GM21447 (cell line): ENCODE data around the gene PALLD.
"Not testable (repeated sequence)": the region's sequence is repeated elsewhere in the genome, so short reads cannot be mapped to it uniquely, and the experiment has no call there.

Experiments
- ATAC-seq: cut with Tn5 transposase; IDR thresholded peaks from one replicate; pipeline ENCODE4 v1.9.1; 2021; ENCODE audit not compliant: unreplicated experiment

Gene PALLD

GRCh38 chr4:168490711-168491110 lies 6.1 kb upstream of the PALLD start:
- ATAC-seq: no peak

GRCh38 chr4:168491563-168491962 lies 5.3 kb upstream of the PALLD start:
- no peak for ATAC-seq

GRCh38 chr4:168498251-168498650 lies 1.4 kb downstream of the PALLD start:
- no peak for ATAC-seq

GRCh38 chr4:168499241-168499640 lies 2.4 kb downstream of the PALLD start:
- no peak for ATAC-seq

GRCh38 chr4:168501407-168501806 lies 4.6 kb downstream of the PALLD start:
- no peak for ATAC-seq

- ATAC-seq: no peak
These were observed 6.0 kb downstream of the PALLD start for GRCh38 chr4:168502861-168503260.

GRCh38 chr4:168503652-168504362 lies 7.0 kb downstream of the PALLD start:
- no peak for ATAC-seq

GRCh38 chr4:168504526-168504925 lies 7.7 kb downstream of the PALLD start:
- ATAC-seq: no peak

- ATAC-seq: no peak
These were observed 9.2 kb downstream of the PALLD start for GRCh38 chr4:168506014-168506413.

GRCh38 chr4:168507178-168507815 lies 10.4 kb downstream of the PALLD start:
- no peak for ATAC-seq

DNA sequence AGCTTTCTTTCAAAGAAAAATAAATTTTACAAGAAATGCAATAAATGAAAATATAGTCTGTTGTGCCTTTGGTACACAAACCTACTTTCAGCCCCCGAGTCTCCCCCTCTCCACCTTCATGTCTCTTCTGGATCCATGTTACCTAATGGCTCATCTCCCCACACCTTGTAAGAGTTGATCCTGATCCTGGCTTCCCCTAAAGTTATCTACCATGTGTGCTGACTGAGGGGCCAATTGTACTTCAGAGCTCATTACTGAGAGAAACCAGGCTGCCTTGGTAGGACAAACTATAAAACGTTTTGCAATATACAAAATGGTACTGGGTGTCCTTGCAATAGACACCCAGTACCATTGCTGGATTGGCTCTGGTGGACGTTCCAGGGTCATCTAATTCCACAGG lies 11.8 kb downstream of the PALLD start:
- no peak for ATAC-seq

DNA sequence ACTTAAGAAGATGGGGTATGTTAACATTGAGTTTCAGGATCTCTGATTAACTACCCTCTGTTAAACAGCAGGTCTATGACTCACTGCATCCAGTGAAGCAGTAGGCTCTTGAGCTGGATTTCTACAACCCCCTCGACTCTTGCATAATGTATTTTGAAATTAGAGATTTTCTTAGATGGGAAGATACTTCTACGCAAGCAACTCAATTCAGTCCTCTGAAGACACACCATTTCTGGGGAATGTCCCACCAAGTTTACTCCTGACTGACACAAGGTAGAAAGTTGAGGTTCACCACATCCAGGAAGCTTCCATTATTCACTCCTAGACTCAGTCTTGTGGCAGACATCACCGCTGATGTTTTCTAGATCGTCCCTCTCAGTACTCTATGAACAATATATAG lies 12.9 kb downstream of the PALLD start:
- no peak for ATAC-seq

DNA sequence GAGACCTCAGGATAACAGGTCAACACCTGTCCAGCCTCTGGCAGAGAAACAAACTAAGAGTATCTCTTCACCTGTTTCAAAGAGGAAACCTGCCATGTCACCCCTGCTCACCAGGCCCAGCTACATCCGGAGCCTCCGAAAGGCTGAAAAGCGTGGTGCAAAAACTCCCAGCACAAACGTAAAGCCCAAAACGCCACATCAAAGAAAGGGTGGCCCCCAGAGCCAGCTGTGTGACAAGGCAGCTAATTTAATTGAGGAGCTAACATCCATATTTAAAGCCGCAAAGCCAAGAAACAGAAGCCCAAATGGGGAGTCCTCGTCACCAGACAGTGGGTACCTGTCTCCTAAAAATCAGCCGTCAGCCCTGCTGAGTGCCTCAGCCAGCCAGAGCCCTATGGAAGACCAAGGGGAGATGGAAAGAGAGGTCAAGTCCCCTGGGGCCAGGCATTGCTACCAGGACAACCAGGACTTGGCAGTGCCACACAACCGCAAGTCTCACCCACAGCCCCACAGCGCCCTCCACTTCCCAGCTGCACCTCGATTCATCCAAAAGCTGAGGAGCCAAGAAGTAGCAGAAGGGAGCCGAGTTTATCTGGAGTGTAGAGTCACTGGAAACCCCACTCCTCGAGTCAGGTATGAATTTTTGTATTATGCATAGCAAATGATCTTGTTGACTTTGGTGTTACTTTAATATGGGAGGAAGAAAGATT lies 15.1 kb downstream of the PALLD start:
- ATAC-seq: no peak

GRCh38 chr4:168513826-168514225 lies 17.0 kb downstream of the PALLD start:
- ATAC-seq: not testable (repeated sequence)

- ATAC-seq: no peak
These were observed 17.5 kb downstream of the PALLD start for GRCh38 chr4:168514249-168514852.

DNA sequence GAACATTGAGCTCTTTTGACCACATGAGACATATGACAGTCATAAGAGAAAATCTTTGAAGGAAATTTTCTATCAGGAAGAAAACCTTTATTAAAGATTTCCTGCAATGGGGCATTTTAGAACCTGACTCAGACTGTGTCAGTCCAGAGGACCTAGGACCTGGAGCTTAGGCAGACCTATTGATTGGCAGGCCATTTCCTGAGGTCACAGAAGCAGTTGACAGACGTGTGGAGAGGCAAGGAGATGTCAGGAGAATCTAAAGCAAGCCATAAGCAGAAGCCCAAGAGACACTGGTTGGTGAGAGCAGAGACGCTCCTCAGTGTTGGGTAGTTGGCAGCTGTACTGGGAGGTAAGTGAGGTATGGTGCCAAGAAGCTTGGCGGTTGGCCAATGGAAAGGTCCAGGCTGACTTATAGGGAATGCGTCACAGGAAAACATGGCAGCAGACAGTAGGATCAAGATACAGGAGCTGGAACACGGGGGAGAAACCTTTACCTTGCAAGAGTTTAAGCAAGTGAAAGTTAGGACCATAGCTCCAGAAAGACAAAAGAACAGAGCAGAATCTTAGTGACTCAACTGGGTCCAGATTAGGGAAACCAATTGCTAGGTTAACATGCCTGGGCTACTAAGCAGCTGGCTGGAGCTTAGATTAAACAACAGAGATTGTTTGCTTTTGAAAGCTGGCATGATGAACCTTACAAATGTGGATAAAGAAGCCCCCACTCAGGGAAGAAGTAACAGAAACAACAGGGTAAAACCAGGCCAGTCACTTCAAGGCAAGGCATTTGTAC lies 18.6 kb downstream of the PALLD start:
- no peak for ATAC-seq

GRCh38 chr4:168516841-168517240 lies 20.0 kb downstream of the PALLD start:
- no peak for ATAC-seq

DNA sequence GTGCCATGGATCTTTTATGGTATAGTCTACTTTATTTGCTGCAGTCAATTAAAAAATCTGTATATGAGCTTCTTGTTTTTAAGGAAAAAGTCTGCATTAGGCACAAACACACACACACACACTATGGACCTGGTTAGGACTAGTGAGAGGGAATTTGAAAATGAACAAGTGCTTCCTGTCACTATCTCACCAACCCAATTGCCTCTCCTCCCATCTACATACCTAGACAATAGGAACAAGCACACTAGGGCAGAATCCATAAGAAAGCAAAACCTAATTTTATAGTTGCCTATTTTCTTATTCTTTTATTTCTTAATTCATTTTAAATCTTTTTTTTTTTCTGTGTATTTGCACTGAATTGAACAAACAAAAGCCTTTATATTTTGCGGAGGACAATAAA lies 22.7 kb downstream of the PALLD start:
- ATAC-seq: no peak

DNA sequence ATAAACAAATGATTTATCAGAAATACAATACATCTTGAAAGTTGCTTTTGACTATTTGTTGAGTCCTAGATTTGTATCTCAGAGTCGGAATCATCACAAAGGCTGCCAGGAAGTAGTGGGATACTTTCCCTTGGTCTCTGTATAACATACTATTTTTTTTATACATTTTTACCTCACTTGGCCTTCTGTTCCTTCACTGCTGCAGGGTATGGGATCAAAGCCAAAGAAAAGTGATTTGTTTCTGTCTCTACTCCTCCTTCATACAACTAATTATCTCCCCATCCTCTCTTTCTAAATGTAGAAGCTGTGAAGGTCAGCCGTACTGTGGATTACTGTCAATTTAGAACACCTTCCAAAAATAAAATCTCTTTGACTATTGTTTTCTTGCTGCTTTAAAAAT lies 24.9 kb downstream of the PALLD start:
- ATAC-seq: no peak

DNA sequence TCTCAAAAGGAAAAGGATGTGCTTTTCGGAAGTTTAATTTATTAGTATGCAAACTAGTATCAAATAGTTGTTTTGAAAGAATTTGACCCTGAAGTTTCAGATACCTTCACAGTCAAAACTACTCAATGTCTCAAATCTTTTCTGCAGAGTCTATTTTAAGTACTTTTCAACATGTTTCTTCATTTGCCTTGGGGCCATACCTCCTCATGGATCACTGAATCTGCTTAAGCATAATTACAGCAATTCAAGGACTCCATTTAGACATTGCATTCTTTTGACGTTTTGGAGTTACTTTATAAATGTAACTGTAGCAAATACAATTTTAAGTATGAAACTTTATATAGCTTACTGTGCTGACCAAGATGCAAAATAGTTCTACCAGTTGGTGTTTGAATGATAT lies 25.5 kb downstream of the PALLD start:
- ATAC-seq: no peak
